HEK293T (cell line): ENCODE measurements around the gene CCDC150.
"Not testable (repeated sequence)": the region's sequence is repeated elsewhere in the genome, so short reads cannot be mapped to it uniquely, and the experiment has no call there.

Source experiments
- CTCF ChIA-PET: fragments of 350-600 bp; formaldehyde crosslinking; extraction: SDS; loops from one replicate; lab custom pipeline; 2021; ENCODE audit warnings: antibody characterized with exemption, inconsistent platforms; lab: Yijun Ruan, JAX
- POLR2A ChIA-PET: fragments of 350-600 bp; formaldehyde crosslinking; extraction: SDS; loops from one replicate; lab custom pipeline; 2020; ENCODE audit warnings: antibody characterized with exemption, inconsistent platforms; lab: Yijun Ruan, JAX
- DNase-seq: peaks from one replicate; pipeline ENCODE4 v3.0.0; 2012; ENCODE audit warnings: mixed read lengths; ENCODE audit errors: extremely low spot score
- ARNT ChIP-seq: fragments of 450-650 bp; IDR thresholded peaks from 2 replicates; pipeline ENCODE4 v1.6.1; 2017; ENCODE audit warnings: mild to moderate bottlenecking
- BHLHE40 ChIP-seq: fragments of 450-650 bp; IDR thresholded peaks from 2 replicates; pipeline ENCODE4 v1.6.1; 2016; ENCODE audit warnings: mild to moderate bottlenecking, moderate library complexity, borderline replicate concordance
- CTBP1 ChIP-seq: fragments of 450-650 bp; IDR thresholded peaks from 2 replicates; pipeline ENCODE4 v1.6.1; 2016; ENCODE audit warnings: borderline replicate concordance
- ELF4 ChIP-seq: fragments of 450-650 bp; IDR thresholded peaks from 2 replicates; pipeline ENCODE4 v1.6.1; 2017; ENCODE audit warnings: antibody characterized with exemption
- FOXA1 ChIP-seq: fragments of 450-650 bp; IDR thresholded peaks from 2 replicates; pipeline ENCODE4 v1.6.1; 2016; ENCODE audit warnings: mild to moderate bottlenecking
- FOXK2 ChIP-seq: fragments of 450-650 bp; IDR thresholded peaks from 2 replicates; pipeline ENCODE4 v1.6.1; 2016; ENCODE audit warnings: mild to moderate bottlenecking
- FOXM1 ChIP-seq: fragments of 450-650 bp; IDR thresholded peaks from 2 replicates; pipeline ENCODE4 v1.6.1; 2017; ENCODE audit warnings: mild to moderate bottlenecking, borderline replicate concordance
- HDGF ChIP-seq: fragments of 450-650 bp; IDR thresholded peaks from 2 replicates; pipeline ENCODE4 v1.6.1; 2017; ENCODE audit warnings: antibody characterized with exemption, borderline replicate concordance
- L3MBTL2 ChIP-seq: fragments of 450-650 bp; conservative IDR thresholded peaks from 2 replicates; pipeline ENCODE4 v1.6.1; 2016; ENCODE audit warnings: mild to moderate bottlenecking
- LEF1 ChIP-seq: fragments of 450-650 bp; IDR thresholded peaks from 2 replicates; pipeline ENCODE4 v1.6.1; 2017; ENCODE audit warnings: mild to moderate bottlenecking, borderline replicate concordance
- NFRKB ChIP-seq: fragments of 450-650 bp; IDR thresholded peaks from 2 replicates; pipeline ENCODE4 v1.6.1; 2016; ENCODE audit warnings: mild to moderate bottlenecking, moderate library complexity
- PKNOX1 ChIP-seq: fragments of 450-650 bp; IDR thresholded peaks from 2 replicates; pipeline ENCODE4 v1.6.1; 2016
- SP1 ChIP-seq: fragments of 450-650 bp; IDR thresholded peaks from 2 replicates; pipeline ENCODE4 v1.6.1; 2017
- SUZ12 ChIP-seq: fragments of 450-650 bp; IDR thresholded peaks from 2 replicates; pipeline ENCODE4 v1.6.1; 2016; ENCODE audit warnings: mild to moderate bottlenecking
- TARDBP ChIP-seq: fragments of 450-650 bp; IDR thresholded peaks from 2 replicates; pipeline ENCODE4 v1.6.1; 2016
- ZNF384 ChIP-seq: fragments of 450-650 bp; IDR thresholded peaks from 2 replicates; pipeline ENCODE4 v1.6.1; 2016

Gene CCDC150

DNA sequence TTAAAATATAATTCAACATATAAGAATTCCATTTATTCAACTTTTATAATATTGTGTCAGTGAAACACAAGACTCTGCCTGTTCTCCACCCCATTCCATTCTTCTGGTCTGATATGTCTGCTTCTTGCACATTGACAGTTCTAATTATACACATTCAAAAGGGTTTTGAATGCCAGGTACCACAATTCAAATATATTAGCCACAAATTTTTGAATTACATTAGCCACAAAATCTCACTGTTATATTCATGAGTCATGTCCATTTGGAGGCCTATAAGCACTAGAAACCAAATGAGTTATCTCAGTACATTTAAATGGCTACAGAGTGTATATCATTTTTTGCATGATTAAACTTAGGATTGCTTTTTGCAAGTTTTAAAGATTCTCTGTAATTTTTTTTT lies 72.1 kb downstream of the CCDC150 start:
- DNase-seq = no peak
- no peak for TF ChIP-seq ARNT
- TF ChIP-seq ELF4 = no peak
- TF ChIP-seq FOXK2 = no peak
- no peak for TF ChIP-seq NFRKB
- no peak for TF ChIP-seq TARDBP
- TF ChIP-seq ZNF384 = no peak
- TF ChIP-seq SUZ12 = no peak
- TF ChIP-seq BHLHE40 = no peak
- TF ChIP-seq L3MBTL2 = no peak
- no peak for TF ChIP-seq HDGF
- no peak for TF ChIP-seq FOXA1
- no peak for TF ChIP-seq CTBP1
- no peak for TF ChIP-seq SP1
- no peak for TF ChIP-seq LEF1
- TF ChIP-seq PKNOX1 = no peak
- TF ChIP-seq FOXM1 = no peak
- ChIA-PET POLR2A (no interaction called here), CTCF (interaction anchor here (0.6 kb wide), 1 partner anchor 644 kb away, joined by 3 read pairs; no protein-coding TSS in a partner anchor)

DNA sequence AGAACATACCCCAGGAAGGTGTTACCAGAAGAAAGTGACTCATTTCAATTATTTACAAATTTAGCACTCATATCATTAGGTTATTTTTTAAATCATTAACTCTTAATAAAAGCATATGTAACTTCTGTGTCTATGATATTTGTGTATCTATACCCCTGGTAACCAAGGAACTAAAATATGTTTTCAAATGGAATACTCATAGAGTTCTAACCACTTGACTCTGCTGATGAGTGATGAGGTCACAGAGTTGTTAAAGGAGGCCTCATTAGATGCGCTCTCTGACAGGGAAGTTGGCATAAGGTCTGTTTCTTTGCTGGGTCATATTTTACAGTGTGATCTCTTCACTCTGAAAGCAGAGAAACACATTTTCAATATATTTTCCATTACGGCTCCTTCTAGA lies 73.4 kb downstream of the CCDC150 start:
- CTCF ChIA-PET = no interaction called here
- no peak for DNase-seq

GRCh38 chr2:196718419-196719109 lies 79.0 kb downstream of the CCDC150 start:
- no peak for DNase-seq

More for the DNA sequence above, 73.4 kb downstream of the CCDC150 start:
- POLR2A ChIA-PET = no interaction called here
- no peak for TF ChIP-seq BHLHE40
- TF ChIP-seq FOXK2 = no peak
- TF ChIP-seq TARDBP = no peak
- TF ChIP-seq NFRKB = no peak
- no peak for TF ChIP-seq FOXM1
- no peak for TF ChIP-seq SUZ12
- no peak for TF ChIP-seq ELF4

DNA sequence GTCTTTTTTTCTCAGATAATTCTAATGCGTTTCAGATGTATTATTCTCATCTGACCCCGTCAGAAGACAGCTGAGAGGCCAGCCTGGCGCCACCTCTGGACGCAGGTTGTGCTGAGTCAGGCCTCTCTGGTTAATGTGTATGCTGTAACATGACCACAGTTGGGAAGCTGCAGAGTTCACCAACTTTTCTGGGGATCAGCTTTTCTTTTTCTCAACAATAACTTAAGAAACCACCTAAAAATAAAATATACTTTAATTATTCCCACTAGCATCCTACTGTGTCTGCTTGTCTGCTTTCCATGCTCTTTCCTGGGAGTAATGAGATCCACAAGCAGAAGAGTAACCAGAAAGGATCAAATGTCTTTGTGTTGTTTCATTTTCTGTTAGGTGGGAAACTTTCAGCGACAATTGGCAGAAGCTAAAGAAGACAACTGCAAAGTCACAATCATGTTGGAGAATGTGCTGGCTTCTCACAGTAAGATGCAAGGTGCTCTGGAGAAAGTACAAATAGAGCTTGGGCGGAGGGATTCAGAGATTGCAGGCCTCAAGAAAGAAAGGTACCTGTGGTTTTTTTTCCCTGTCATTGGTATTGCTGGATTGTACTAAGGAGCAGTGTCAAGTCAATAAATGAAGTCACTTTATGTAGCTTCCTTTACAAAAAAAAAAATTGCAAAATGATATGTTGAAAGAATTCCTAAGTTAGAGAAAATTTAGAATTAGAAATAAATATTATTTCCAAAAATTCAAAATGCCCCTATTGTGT lies 79.8 kb downstream of the CCDC150 start:
- ChIA-PET CTCF (no interaction called here), POLR2A (interaction anchor here (1.5 kb wide), 1 partner anchor 79 kb away, joined by 3 read pairs; no protein-coding TSS in a partner anchor)
- TF ChIP-seq ZNF384 = no peak
- no peak for TF ChIP-seq TARDBP
- no peak for TF ChIP-seq NFRKB
- no peak for TF ChIP-seq SUZ12
- TF ChIP-seq BHLHE40 = no peak
- no peak for TF ChIP-seq FOXA1
- peak; percentile 58 for DNase-seq

More at GRCh38 chr2:196718419-196719109, 79.0 kb downstream of the CCDC150 start:
- POLR2A ChIA-PET = interaction anchor here (1.5 kb wide), 1 partner anchor 78 kb away, joined by 3 read pairs; no protein-coding TSS in a partner anchor
- no peak for TF ChIP-seq HDGF
- TF ChIP-seq SUZ12 = no peak
- TF ChIP-seq FOXA1 = no peak
- TF ChIP-seq CTBP1 = no peak
- TF ChIP-seq ZNF384 = no peak
- no peak for TF ChIP-seq TARDBP
- CTCF ChIA-PET = interaction anchor here (0.6 kb wide), 1 partner anchor 122 kb away, joined by 4 read pairs; no protein-coding TSS in a partner anchor

- ChIA-PET POLR2A (no interaction called here), CTCF (no interaction called here)
- no peak for TF ChIP-seq TARDBP
- no peak for DNase-seq
These were observed 84.1 kb downstream of the CCDC150 start for GRCh38 chr2:196723571-196723970.

DNA sequence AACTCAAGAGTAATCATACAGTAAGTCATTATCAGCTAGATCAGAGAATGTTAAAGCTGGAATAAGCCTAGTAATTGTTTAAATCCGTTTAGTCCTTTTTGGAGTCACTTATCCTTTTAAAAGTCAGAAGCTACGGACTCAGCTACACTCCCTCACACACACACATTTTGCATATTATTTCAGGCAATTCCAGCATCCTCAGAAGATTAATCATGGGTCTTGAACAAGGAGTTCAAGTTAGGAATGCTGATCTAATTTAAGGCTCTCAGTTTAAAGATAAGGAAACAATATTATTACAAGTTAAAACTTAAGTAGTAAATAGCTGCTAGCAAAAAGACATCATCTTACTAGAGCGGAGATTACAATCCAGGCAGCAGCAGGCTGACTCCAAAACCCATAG lies 85.7 kb downstream of the CCDC150 start:
- no peak for DNase-seq
- TF ChIP-seq FOXK2 = no peak
- ChIA-PET CTCF (no interaction called here), POLR2A (no interaction called here)

- no peak for TF ChIP-seq TARDBP
- TF ChIP-seq HDGF = no peak
- ChIA-PET CTCF (no interaction called here), POLR2A (no interaction called here)
- DNase-seq = no peak
These were observed 86.4 kb downstream of the CCDC150 start for GRCh38 chr2:196725882-196726281.

DNA sequence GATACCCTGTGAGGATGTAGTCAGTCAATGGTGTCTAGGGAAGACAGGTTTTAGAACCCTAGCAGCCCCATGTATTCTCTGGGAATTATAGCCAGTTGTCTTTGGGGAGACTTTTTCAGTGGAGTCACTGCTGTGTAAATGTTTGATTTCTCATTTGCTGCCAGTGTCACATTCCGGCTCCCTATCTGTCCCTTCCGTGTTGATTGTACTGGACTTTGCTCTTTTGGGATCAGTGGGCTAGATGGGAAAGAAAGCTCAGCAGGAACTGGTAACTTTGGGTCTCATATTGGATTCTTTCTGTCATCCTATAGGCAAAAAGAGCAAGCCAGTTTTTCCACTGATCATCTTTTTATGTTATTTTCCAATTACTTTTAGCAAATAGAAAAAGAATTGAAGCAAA lies 89.9 kb downstream of the CCDC150 start:
- CTCF ChIA-PET = no interaction called here
- no peak for DNase-seq
- POLR2A ChIA-PET = no interaction called here
- no peak for TF ChIP-seq PKNOX1
- no peak for TF ChIP-seq SUZ12
- no peak for TF ChIP-seq FOXM1
- no peak for TF ChIP-seq NFRKB
- TF ChIP-seq FOXA1 = no peak
- TF ChIP-seq ELF4 = no peak
- TF ChIP-seq SP1 = no peak
- no peak for TF ChIP-seq BHLHE40
- TF ChIP-seq TARDBP = no peak
- no peak for TF ChIP-seq L3MBTL2
- TF ChIP-seq ARNT = no peak
- TF ChIP-seq ZNF384 = no peak
- no peak for TF ChIP-seq FOXK2
- no peak for TF ChIP-seq CTBP1
- no peak for TF ChIP-seq LEF1
- TF ChIP-seq HDGF = no peak

- DNase-seq, POLR2A ChIA-PET: not testable (repeated sequence)
- CTCF ChIA-PET = interaction anchor here (1.4 kb wide), 1 partner anchor 14 kb away, joined by 5 read pairs; no protein-coding TSS in a partner anchor
These were observed 97.1 kb downstream of the CCDC150 start for GRCh38 chr2:196736646-196737045.
